Coronary artery (tissue), 2 donors: ENCODE data around the gene SLC38A11.

Experiments used
- DNase-seq: peaks from one replicate; pipeline ENCODE4 v3.0.0-alpha.2; 2017; ENCODE audit warnings: low spot score
- H3K27ac ChIP-seq, 2 donors: fragments of 200-600 bp; sonication (generic); one replicate each; pipeline ENCODE4 v1.5.1; 2016 to 2019
- H3K4me3 ChIP-seq: fragments of 200-600 bp; sonication (generic); 2 replicates; pipeline ENCODE4 v1.5.1; 2016; ENCODE audit warnings: mild to moderate bottlenecking, moderate library complexity
- CTCF ChIP-seq: fragments of 200-600 bp; sonication (generic); IDR thresholded peaks from one replicate; pipeline ENCODE4 v1.5.1; 2019; ENCODE audit warnings: antibody characterized with exemption

Gene SLC38A11

DNA sequence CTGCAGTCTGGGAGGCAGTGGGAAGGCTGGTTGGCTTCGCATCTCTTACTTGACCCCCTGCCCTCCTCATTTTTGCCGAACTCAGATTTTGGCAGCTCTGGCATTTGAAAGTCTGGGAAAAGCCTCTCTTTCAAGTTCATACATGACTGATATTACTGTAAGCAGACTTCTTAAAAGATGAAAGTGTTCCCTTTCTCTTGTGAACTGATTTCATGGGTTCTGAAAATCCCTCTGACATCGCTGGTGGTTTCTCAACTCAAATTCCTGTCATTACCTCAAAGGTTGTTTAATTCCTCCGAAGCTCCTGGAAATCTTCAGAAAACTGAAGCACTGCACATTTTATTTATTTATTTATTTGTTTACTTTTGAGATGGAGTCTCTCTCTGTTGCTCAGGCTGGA is 16.9 kb upstream of the SLC38A11 start:
- no peak overlapping the region for H3K4me3 ChIP-seq
- no peak for DNase-seq

DNA sequence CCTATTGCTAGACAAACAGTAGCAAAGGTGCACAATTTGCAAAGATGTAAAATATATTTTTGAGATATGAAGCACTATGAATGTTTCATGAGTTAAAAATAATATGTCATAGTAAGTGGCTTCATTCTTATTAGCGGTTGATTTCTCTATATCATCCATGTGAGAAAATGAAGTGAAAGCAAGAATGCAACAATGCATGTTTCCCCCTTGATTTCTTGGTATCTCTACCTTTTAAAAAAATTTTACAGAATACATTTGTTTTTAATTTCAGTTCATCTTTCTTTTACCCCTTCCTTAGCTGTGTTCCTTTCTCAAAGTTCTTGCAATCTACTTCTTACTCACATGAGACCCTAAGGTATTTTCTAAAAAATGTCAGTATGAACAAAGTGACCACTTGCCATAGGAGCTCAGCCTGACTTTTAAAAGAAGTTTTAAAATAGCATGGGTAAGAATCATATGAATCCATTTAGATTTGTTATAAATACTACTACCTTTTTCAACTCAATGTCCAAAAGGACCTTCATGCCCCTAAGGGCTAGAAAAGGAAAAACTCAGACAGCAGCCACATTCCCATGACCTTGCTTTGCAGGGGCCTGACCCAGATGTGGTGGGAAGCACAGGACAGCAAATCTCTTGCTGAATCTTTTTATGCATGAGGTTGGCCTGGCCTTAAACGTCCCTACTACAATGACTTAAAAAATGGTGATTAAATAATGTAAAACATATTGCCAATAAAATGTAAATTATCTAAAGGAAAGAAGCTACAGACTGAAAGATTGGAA is 14.8 kb upstream of the SLC38A11 start:
- Histone ChIP-seq H3K27ac (no peak overlapping the region), H3K4me3 (no peak overlapping the region)
- no peak for TF ChIP-seq CTCF
- no peak for DNase-seq

More for the DNA sequence above, 16.9 kb upstream of the SLC38A11 start:
- no peak overlapping the region for H3K27ac ChIP-seq
- no peak for TF ChIP-seq CTCF

GRCh38 chr2:164967781-164968228 is 12.5 kb upstream of the SLC38A11 start:
- Histone ChIP-seq H3K4me3 (no peak overlapping the region), H3K27ac (no peak overlapping the region)
- DNase-seq: no peak
- TF ChIP-seq CTCF: no peak

GRCh38 chr2:164967361-164967760 is 12.0 kb upstream of the SLC38A11 start:
- no peak for TF ChIP-seq CTCF
- no peak for DNase-seq
- no peak overlapping the region for H3K27ac ChIP-seq
- H3K4me3 ChIP-seq: no peak overlapping the region

DNA sequence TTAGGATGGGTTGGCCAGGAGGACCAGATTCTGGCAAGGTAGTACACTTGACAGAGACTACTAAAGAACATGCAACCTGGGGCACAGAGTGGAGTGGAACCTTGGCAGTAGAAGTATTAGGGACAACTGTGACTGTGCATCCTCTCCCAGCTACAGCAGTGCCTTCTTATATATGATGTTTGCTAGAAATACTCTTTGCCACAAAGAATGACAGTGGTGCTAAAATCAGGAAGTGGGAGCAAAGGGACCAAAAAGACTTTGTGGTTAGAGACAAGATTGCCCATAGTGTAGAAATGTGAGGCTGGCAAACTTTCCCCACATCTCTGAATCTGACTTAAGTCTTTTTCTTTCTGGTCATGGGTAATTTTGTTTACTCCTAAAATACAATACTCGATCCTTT is 9.4 kb upstream of the SLC38A11 start:
- no peak overlapping the region for H3K27ac ChIP-seq
- DNase-seq: no peak
- no peak overlapping the region for H3K4me3 ChIP-seq
- no peak for TF ChIP-seq CTCF

- H3K27ac ChIP-seq: no peak overlapping the region
- DNase-seq: no peak
- no peak for TF ChIP-seq CTCF
- H3K4me3 ChIP-seq: no peak overlapping the region
Measured at GRCh38 chr2:164960159-164960558, 4.8 kb upstream of the SLC38A11 start.

GRCh38 chr2:164954186-164954585 is 1.1 kb downstream of the SLC38A11 start:
- no peak overlapping the region for H3K4me3 ChIP-seq
- no peak for TF ChIP-seq CTCF
- no peak overlapping the region for H3K27ac ChIP-seq
- DNase-seq: no peak
